Stimulated activated CD4-positive, alpha-beta T cell treated with anti-CD3 and anti-CD28 coated beads, Interleukin-15, amount 100 ng/mL, for 24 hours (primary cell): Measurements from ENCODE around the gene PROKR2.
A peak's percentile ranks its signal among the peaks of the same experiment; 100 is the strongest.

Experiments used
- DNase-seq: peaks from one replicate; pipeline ENCODE4 v3.0.0-alpha.2; 2020

PROKR2 gene

GRCh38 chr20:5316188-5317158 lies at the start of gene PROKR2:
Gene PROKR2 (minus strand): TSS chr20:5316954. CDS start chr20:5314369, 2,585 bp downstream.
- DNase-seq: peak; percentile 48

- DNase-seq: no peak
Observed at GRCh38 chr20:5364997-5365597, 48.3 kb upstream of the PROKR2 start.

- no peak for DNase-seq
Observed at GRCh38 chr20:5364136-5364821, 47.5 kb upstream of the PROKR2 start.

GRCh38 chr20:5362771-5363170 lies 46.0 kb upstream of the PROKR2 start:
- DNase-seq: no peak

- no peak for DNase-seq
Observed at GRCh38 chr20:5361176-5361575, 44.4 kb upstream of the PROKR2 start.

GRCh38 chr20:5357946-5358345 lies 41.2 kb upstream of the PROKR2 start:
- no peak for DNase-seq

- no peak for DNase-seq
Observed at GRCh38 chr20:5356941-5357340, 40.2 kb upstream of the PROKR2 start.

- no peak for DNase-seq
Observed at GRCh38 chr20:5354901-5355300, 38.1 kb upstream of the PROKR2 start.

- DNase-seq: no peak
Observed at GRCh38 chr20:5353624-5354496, 37.1 kb upstream of the PROKR2 start.

GRCh38 chr20:5349448-5349847 lies 32.7 kb upstream of the PROKR2 start:
- DNase-seq: no peak

- DNase-seq: no peak
Observed at GRCh38 chr20:5342021-5342420, 25.3 kb upstream of the PROKR2 start.

GRCh38 chr20:5331340-5331739 lies 14.6 kb upstream of the PROKR2 start:
- no peak for DNase-seq

GRCh38 chr20:5328268-5328667 lies 11.5 kb upstream of the PROKR2 start:
- no peak for DNase-seq

GRCh38 chr20:5327356-5327755 lies 10.6 kb upstream of the PROKR2 start:
- DNase-seq: no peak

- peak; percentile 5 for DNase-seq
Observed at GRCh38 chr20:5315807-5316187, 957 bp downstream of the PROKR2 start.

- no peak for DNase-seq
Observed at GRCh38 chr20:5313916-5314315, 2.8 kb downstream of the PROKR2 start.

- DNase-seq: no peak
Observed at GRCh38 chr20:5312518-5312917, 4.2 kb downstream of the PROKR2 start.

GRCh38 chr20:5309971-5310370 lies 6.8 kb downstream of the PROKR2 start:
- no peak for DNase-seq

- no peak for DNase-seq
Observed at GRCh38 chr20:5298811-5299210, 17.9 kb downstream of the PROKR2 start.

- DNase-seq: no peak
Observed at GRCh38 chr20:5297280-5298004, 19.3 kb downstream of the PROKR2 start.

- DNase-seq: no peak
Observed at GRCh38 chr20:5290596-5290995, 26.2 kb downstream of the PROKR2 start.

- no peak for DNase-seq
Observed at GRCh38 chr20:5282561-5282960, 34.2 kb downstream of the PROKR2 start.
